Neural crest cell (in vitro differentiated cells): ENCODE results near the gene LAMA3. TPM values are rescaled to one million over a fixed set of nuclear protein-coding genes. Genes with fewer than 3 reads are reported as not detected.

Experiments
- DNase-seq: peaks from one replicate; pipeline ENCODE4 v3.0.0; 2021; ENCODE audit warnings: low read depth, mixed read lengths, low spot score
- H3K27ac Mint-ChIP-seq: one replicate; pipeline ENCODE4 v1.8.0; 2021; ENCODE audit warnings: mild to moderate bottlenecking, mixed read lengths; ENCODE audit not compliant: unreplicated experiment
- H3K27me3 Mint-ChIP-seq: 2 replicates; pipeline ENCODE4 v1.8.0; 2021; ENCODE audit warnings: low read depth, mild to moderate bottlenecking, mixed read lengths
- H3K36me3 Mint-ChIP-seq: 2 replicates; pipeline ENCODE4 v1.8.0; 2021; ENCODE audit warnings: low read depth, mild to moderate bottlenecking, mixed read lengths
- H3K4me1 Mint-ChIP-seq: 2 replicates; pipeline ENCODE4 v1.8.0; 2021; ENCODE audit warnings: mixed read lengths
- H3K4me3 Mint-ChIP-seq: one replicate; pipeline ENCODE4 v1.8.0; 2021; ENCODE audit warnings: mild to moderate bottlenecking, mixed read lengths
- H3K9me3 Mint-ChIP-seq: 2 replicates; pipeline ENCODE4 v1.8.0; 2021; ENCODE audit warnings: mixed read lengths
- total RNA-seq: library from RNA; stranded (reverse); gene quantifications from 2 replicates; pipeline ENCODE4 v1.2.1, GENCODE V29; 2021
- TF ChIP-seq, protein P1 (sequence below): fragments of 200-600 bp; sonication (generic); conservative IDR thresholded peaks from 2 replicates; pipeline ENCODE4 v1.5.0; 2021; ENCODE audit warnings: antibody characterized with exemption, mild to moderate bottlenecking

The LAMA3 gene
- total RNA-seq, 1 donor from 2014 or later, result 0.35 TPM

DNA sequence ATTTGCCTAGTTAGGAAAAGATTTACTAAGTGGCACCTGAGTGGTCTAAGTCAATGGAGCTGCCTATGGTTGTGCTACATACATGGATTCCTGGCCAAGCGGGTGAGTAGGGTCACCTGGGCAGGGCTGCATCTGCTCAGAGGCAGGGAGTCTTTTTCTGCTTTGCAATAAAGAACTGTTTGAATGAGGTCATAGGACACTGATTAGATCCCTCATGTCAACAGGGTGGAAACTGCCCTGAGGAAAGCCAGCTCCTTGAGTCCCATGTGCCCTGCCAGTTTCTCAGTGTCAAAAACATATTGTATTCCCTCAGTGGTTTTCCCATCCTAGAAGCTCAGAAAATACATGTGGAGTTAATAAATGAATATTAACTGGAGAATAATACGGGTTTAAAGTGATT is 4.6 kb downstream of the LAMA3 start:
- Mint-ChIP-seq H3K4me1 (peaks cover 3% of the 10 kb centered on the region), H3K27me3 (peaks cover 33% of the 10 kb centered on the region), H3K27ac (no peak overlapping the region), H3K4me3 (no peak overlapping the region), H3K9me3 (no peaks in the 10 kb centered on the region), H3K36me3 (no peaks in the 10 kb centered on the region)
- TF ChIP-seq, protein P1, sequence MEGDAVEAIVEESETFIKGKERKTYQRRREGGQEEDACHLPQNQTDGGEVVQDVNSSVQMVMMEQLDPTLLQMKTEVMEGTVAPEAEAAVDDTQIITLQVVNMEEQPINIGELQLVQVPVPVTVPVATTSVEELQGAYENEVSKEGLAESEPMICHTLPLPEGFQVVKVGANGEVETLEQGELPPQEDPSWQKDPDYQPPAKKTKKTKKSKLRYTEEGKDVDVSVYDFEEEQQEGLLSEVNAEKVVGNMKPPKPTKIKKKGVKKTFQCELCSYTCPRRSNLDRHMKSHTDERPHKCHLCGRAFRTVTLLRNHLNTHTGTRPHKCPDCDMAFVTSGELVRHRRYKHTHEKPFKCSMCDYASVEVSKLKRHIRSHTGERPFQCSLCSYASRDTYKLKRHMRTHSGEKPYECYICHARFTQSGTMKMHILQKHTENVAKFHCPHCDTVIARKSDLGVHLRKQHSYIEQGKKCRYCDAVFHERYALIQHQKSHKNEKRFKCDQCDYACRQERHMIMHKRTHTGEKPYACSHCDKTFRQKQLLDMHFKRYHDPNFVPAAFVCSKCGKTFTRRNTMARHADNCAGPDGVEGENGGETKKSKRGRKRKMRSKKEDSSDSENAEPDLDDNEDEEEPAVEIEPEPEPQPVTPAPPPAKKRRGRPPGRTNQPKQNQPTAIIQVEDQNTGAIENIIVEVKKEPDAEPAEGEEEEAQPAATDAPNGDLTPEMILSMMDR, result no peak
- no peak for DNase-seq

DNA sequence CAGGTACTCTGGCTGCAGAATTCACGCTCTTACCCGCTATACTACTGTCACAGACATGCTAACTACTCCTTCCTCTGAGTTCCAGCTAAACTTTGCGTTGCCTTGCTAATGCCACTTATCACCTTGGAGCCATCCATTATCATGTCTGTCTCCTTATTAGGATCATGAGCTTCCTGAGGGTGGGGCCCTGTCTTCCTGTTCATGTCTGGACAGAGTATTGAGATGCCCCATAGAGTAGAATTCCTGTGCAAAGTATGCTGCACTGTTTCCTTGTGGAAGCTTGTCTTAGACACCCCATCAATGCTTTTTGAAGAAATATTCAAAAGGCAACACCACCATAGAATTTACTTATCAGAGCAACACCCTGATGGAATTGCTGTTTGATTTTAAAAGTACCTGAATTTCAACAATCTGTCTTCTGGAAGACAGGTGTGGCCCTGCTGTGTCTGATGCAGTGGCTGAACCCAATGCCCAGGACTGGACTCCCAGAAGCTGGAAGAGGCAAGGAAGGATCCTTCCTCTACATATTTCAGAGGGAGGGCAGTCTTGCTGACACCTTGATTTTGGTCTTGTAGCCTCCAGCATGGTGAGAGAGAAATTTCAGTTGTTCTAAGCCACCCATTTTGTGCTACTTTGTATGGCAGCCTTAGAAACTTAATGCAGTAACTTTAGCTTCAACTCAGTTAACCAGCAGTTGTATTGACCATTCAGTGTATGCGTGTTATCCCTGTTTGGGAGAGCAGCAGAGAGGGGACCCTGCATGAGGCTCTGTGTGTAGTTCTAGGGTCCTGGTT is 5.6 kb downstream of the LAMA3 start:
- no peaks in the 10 kb centered on the region for H3K36me3 Mint-ChIP-seq
- TF ChIP-seq, protein P1, result no peak
- DNase-seq, result no peak
- H3K27ac Mint-ChIP-seq, result no peak overlapping the region
- H3K9me3 Mint-ChIP-seq, result no peaks in the 10 kb centered on the region
- peaks cover 28% of the 10 kb centered on the region for H3K27me3 Mint-ChIP-seq
- H3K4me3 Mint-ChIP-seq, result no peak overlapping the region
- H3K4me1 Mint-ChIP-seq, result no peaks in the 10 kb centered on the region

DNA sequence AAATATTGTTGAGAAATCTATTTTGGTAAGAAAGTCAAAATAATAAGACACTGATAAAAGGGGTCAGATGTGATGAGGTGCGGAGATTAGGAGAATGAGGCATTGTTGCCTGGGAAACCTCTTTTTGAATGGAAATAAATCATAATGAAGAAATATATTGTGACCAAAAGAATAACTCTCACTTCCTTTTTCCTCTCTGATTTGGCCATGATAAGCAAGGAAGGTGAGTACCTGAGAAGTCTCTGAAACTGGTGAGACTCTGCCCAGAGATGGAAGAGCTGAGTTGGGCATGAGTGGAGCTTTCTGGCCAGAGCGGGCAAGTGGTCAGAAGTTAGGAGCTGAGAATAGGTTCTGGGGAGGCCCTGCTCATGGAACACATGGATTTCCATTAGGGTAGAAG is 11.8 kb downstream of the LAMA3 start:
- no peaks in the 10 kb centered on the region for H3K36me3 Mint-ChIP-seq
- no peak for DNase-seq
- TF ChIP-seq, protein P1, result no peak
- no peak overlapping the region for H3K4me3 Mint-ChIP-seq
- H3K9me3 Mint-ChIP-seq, result no peaks in the 10 kb centered on the region
- H3K27me3 Mint-ChIP-seq, result peaks cover 27% of the 10 kb centered on the region
- no peaks in the 10 kb centered on the region for H3K4me1 Mint-ChIP-seq
- no peak overlapping the region for H3K27ac Mint-ChIP-seq

DNA sequence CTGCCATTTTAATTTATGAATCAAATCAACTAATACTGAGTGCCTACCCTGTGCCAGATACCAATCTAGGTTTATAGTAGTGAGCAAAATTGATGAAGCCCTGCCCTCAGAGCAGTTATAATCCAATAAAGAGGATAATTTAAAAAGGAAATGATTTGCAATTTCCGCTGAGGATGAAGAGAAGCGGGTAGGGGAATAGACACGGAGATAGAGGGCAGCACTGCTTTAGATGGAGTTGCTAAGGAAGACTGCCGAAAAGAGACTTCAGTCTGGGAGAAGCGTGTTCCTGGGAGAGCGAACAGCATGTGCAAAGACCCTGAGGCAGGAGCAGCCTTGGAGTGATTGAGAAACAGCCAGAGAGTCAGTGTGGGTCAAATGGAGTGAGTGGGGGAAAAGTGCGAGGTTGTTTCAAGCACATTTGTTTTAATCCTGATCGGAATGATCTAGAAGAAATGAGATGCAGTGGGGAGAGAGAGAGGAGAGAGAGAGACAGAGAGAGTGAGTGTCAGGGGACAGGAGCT is 12.4 kb downstream of the LAMA3 start:
- no peak for DNase-seq
- no peaks in the 10 kb centered on the region for H3K4me1 Mint-ChIP-seq

DNA sequence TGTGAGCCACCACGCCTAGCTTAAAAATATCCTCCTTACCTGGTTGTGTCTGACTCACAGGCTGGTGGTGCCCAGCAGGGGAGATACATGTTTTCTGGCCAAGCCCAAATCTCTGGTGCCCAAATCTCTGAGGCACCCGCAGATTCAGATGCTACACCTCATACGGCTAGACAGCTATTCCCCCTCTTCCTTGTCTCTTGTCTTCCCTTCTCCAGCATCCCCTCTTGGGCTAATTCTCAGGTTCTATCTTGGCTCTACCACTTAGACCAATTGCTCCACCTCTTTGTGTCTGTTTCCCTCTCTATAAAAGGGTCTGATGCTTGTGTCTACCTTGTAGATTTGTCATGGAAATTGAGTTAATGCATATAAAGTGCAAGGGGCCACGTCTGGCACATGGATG is 13.4 kb downstream of the LAMA3 start:
- Mint-ChIP-seq H3K4me3 (no peak overlapping the region), H3K27me3 (peaks cover 27% of the 10 kb centered on the region), H3K9me3 (no peaks in the 10 kb centered on the region), H3K36me3 (no peaks in the 10 kb centered on the region), H3K27ac (no peak overlapping the region), H3K4me1 (no peaks in the 10 kb centered on the region)
- no peak for DNase-seq
- TF ChIP-seq, protein P1, result no peak

More for the DNA sequence above, 12.4 kb downstream of the LAMA3 start:
- Mint-ChIP-seq H3K36me3 (no peaks in the 10 kb centered on the region), H3K27ac (no peak overlapping the region), H3K9me3 (no peaks in the 10 kb centered on the region), H3K27me3 (peaks cover 27% of the 10 kb centered on the region), H3K4me3 (no peak overlapping the region)
- TF ChIP-seq, protein P1, result no peak
